Pulmonary artery endothelial cell (primary cell): ENCODE data around the gene CELA2B. TPM values are rescaled to one million over a fixed set of nuclear protein-coding genes. Genes with fewer than 3 reads are reported as not detected.
"Not testable (repeated sequence)": the region's sequence is repeated elsewhere in the genome, so short reads cannot be mapped to it uniquely, and the experiment has no call there.

Source experiments
- DNase-seq: peaks from one replicate; pipeline ENCODE4 v3.0.0-alpha.2; 2011; ENCODE audit warnings: low read depth, low spot score
- total RNA-seq: library from RNA; depleted of rRNA; stranded (reverse); fragments of >200 nt; gene quantifications from 2 replicates; pipeline ENCODE4 v1.2.3, GENCODE V29; 2014

CELA2B gene
- total RNA-seq, 1 donor from 2014 or later = not detected

- no peak for DNase-seq
These were observed 30.3 kb upstream of the CELA2B start for GRCh38 chr1:15445390-15446122.

- no peak for DNase-seq
These were observed 29.7 kb upstream of the CELA2B start for GRCh38 chr1:15446212-15446611.

GRCh38 chr1:15448877-15449462 lies 26.9 kb upstream of the CELA2B start:
- no peak for DNase-seq

- no peak for DNase-seq
These were observed 26.3 kb upstream of the CELA2B start for GRCh38 chr1:15449567-15449966.

- DNase-seq = no peak
These were observed 24.7 kb upstream of the CELA2B start for GRCh38 chr1:15451014-15451722.

DNA sequence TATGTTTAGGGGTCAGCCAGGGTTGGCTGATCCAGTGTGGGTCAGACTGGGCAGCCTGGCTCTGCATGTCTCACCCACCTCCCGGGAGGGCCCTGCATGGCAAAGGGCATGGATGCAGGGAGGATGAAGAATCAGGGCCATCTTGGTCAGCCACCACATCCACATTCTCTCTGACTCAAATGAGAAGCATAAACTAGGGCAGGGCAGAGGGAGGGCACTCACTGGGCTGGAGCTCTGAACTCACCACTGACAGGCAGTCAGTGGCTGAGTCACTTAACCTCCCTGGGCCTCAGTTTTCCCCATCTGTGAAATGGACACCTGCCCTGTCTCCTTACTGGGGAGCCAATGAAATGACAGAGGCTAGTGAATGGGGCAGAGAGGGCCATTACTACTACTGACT lies 23.7 kb upstream of the CELA2B start:
- DNase-seq = no peak

DNA sequence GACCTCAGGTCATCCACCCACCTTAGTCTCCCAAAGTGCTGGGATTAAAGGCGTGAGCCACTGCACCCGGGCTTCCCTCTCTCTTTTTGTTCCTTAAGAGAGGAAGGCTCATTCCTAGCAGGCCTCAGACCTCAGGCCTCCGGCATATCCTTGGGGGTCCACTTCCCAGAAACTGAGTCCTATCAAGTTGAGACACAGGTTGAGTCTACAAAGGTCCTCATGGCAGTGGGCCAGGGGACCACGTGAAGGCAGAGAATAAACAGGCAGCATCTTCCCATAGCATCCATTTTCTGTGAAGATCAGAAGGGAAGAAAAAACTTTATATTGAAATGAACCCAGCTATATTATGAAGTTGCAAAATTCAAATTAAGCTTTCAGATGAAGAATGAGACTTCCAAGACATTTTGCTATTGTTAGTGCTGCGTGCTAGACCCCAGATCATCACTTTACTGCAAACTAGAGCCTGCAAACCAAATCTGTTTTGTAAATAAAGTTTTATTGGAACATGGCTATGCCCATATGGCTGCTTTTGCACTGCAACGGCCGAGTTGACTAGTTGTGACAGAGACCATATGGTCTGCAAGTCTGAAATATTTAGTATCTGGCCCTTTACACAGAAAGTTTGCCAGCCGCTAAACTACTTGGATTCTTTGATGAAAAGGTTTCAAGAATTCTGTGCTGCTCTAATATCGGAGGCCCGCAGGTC lies 22.9 kb upstream of the CELA2B start:
- DNase-seq = no peak

GRCh38 chr1:15453734-15454133 lies 22.2 kb upstream of the CELA2B start:
- no peak for DNase-seq

DNA sequence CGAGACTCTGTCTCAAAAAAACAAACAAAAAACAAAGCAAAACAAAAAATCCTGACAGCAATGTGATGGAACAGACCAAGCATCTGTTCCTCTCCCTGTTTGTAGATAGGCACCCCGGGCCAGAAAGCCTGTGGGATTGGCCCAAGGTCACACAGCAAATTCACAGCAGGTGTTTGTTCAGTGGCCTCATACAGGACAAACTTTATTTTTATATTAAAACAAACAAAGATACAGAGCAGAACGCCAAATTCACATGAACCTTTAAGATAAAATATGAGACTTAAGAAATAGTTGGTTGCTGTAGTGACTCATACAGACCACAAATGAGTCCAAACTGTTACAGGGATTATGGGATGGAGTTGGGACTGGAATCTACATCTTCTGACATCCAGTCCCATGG lies 21.6 kb upstream of the CELA2B start:
- no peak for DNase-seq

- DNase-seq = no peak
These were observed 20.4 kb upstream of the CELA2B start for GRCh38 chr1:15455522-15455921.

- no peak for DNase-seq
These were observed 19.5 kb upstream of the CELA2B start, which contains the start of gene CELA2A for GRCh38 chr1:15456313-15456954. CELA2A (plus strand) TSS chr1:15456732; CDS start chr1:15456754, 22 bp downstream.

DNA sequence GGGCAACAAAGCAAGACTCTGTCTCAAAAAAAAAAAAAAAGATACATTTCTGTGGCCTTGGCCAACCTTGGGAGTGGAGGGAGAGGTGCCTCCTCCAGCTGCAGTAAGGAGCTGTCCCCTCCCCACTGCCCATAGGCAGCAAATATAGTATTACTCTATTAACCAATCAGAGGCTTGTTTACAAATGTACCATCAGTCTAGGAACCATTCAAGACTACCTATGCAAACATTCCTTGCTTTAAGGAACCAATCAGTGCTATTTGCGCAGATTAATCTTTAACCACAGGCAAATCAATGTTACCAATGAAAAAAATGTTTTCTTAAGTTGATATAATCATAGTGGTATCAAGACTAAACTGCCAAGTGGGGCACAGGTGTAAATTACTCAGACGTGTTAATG lies 18.3 kb upstream of the CELA2B start:
- no peak for DNase-seq

GRCh38 chr1:15458388-15458787 lies 17.5 kb upstream of the CELA2B start:
- DNase-seq = not testable (repeated sequence)

GRCh38 chr1:15459771-15460707 lies 15.9 kb upstream of the CELA2B start:
- DNase-seq = no peak

- no peak for DNase-seq
These were observed 15.2 kb upstream of the CELA2B start for GRCh38 chr1:15460708-15461095.

DNA sequence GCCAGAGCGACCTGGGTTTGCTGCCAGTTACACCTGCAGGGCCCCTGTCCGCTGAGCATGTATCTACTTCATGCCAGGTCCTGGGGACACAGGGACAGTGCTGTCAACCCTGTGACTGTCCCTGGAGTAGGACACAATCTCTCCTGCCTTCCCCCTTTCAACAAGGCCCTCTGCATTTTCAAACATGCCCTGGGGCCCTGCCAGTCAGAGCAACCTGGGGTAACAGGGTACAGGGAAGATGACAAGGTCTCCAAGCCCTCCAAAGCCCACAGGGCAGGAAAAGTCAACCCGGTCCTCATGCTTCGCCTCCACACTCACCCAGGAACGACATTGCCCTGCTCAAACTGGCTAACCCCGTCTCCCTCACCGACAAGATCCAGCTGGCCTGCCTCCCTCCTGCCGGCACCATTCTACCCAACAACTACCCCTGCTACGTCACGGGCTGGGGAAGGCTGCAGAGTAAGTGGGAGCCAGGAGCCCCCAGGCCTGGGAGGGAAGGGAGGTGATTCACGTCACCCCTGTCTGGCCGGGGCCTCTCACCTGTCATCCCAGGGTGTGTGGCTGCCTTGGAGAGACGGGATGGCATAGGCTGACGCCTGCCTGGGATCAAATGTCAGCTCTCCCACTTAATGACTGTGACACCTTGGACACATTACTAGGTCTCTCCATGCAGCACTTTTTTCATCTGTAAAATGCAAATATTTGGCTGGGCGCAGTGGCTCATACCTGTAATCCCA lies 12.7 kb upstream of the CELA2B start:
- not testable (repeated sequence) for DNase-seq

- not testable (repeated sequence) for DNase-seq
These were observed 12.0 kb upstream of the CELA2B start for GRCh38 chr1:15463926-15464322.

GRCh38 chr1:15465674-15466073 lies 10.2 kb upstream of the CELA2B start:
- DNase-seq = no peak

- not testable (repeated sequence) for DNase-seq
These were observed 8.8 kb upstream of the CELA2B start for GRCh38 chr1:15466955-15467625.
